Colonic mucosa (tissue), 4 donors: ENCODE data around the gene ROBO1. TPM values are rescaled to one million over a fixed set of nuclear protein-coding genes. Genes with fewer than 3 reads are reported as not detected.

Experiments used
- DNase-seq: peaks from one replicate; pipeline ENCODE4 v3.0.0-alpha.2; 2020
- H3K27ac ChIP-seq: fragments of 200-600 bp; one replicate; pipeline ENCODE4 v1.8.0; 2021
- H3K27me3 ChIP-seq: fragments of 200-600 bp; one replicate; pipeline ENCODE4 v1.8.0; 2021
- H3K36me3 ChIP-seq: fragments of 200-600 bp; one replicate; pipeline ENCODE4 v1.8.0; 2021
- H3K4me1 ChIP-seq: fragments of 200-600 bp; one replicate; pipeline ENCODE4 v1.8.0; 2021; ENCODE audit warnings: mild to moderate bottlenecking
- H3K4me3 ChIP-seq: fragments of 200-600 bp; one replicate; pipeline ENCODE4 v1.8.0; 2021
- H3K9ac ChIP-seq, 2 donors: one replicate each; pipeline ENCODE4 v1.7.0; 2013; ENCODE audit warnings: control low read depth in 2 of 2, low read depth in 2 of 2, low read length in 2 of 2
- H3K9me3 ChIP-seq: fragments of 200-600 bp; one replicate; pipeline ENCODE4 v1.8.0; 2021
- intact Hi-C: fragments of 100-400 bp; cut with DNase I; formaldehyde crosslinking; loops from one replicate; pipeline ENCODE4 v1.14.1; 2022
- total RNA-seq, 2 donors: library from RNA; stranded (reverse); fragmentation: NEBNext Ultra II Directional in 1 of 2; extraction: Animal tissue kit (Norgen Biotek cat#: 25700) in 1 of 2; gene quantifications; one replicate each; pipeline ENCODE4 v1.2.1, GENCODE V29; 2021
- TF ChIP-seq, protein P1 (sequence below): fragments of 200-600 bp; IDR thresholded peaks from one replicate; pipeline ENCODE4 v1.8.0; 2022; ENCODE audit warnings: antibody characterized with exemption, mild to moderate bottlenecking
- donor health status: healthy.
- donor health status: DM: no; HTN: no; CAD: no.
- donor health status: DM: no; HTN: no; CAD: no.

The ROBO1 gene
- total RNA-seq, 2 donors from 2014 or later, result 8.1 to 9.4 TPM

- DNase-seq, result no peak
- no peak overlapping the region for H3K9ac ChIP-seq
- no peaks in the 10 kb centered on the region for H3K4me1 ChIP-seq
- H3K27ac ChIP-seq, result no peak overlapping the region
- H3K4me3 ChIP-seq, result no peak overlapping the region
- H3K9me3 ChIP-seq, result no peaks in the 10 kb centered on the region
- TF ChIP-seq, protein P1, sequence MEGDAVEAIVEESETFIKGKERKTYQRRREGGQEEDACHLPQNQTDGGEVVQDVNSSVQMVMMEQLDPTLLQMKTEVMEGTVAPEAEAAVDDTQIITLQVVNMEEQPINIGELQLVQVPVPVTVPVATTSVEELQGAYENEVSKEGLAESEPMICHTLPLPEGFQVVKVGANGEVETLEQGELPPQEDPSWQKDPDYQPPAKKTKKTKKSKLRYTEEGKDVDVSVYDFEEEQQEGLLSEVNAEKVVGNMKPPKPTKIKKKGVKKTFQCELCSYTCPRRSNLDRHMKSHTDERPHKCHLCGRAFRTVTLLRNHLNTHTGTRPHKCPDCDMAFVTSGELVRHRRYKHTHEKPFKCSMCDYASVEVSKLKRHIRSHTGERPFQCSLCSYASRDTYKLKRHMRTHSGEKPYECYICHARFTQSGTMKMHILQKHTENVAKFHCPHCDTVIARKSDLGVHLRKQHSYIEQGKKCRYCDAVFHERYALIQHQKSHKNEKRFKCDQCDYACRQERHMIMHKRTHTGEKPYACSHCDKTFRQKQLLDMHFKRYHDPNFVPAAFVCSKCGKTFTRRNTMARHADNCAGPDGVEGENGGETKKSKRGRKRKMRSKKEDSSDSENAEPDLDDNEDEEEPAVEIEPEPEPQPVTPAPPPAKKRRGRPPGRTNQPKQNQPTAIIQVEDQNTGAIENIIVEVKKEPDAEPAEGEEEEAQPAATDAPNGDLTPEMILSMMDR, result no peak
- intact Hi-C loops, result no loop called here
- no peaks in the 10 kb centered on the region for H3K36me3 ChIP-seq
- H3K27me3 ChIP-seq, result no peaks in the 10 kb centered on the region
Observed at GRCh38 chr3:79005084-79005483, 762.7 kb downstream of the ROBO1 start.

- TF ChIP-seq, protein P1, result no peak
- H3K4me3 ChIP-seq, result no peak overlapping the region
Observed at GRCh38 chr3:79003994-79004393, 763.8 kb downstream of the ROBO1 start.

DNA sequence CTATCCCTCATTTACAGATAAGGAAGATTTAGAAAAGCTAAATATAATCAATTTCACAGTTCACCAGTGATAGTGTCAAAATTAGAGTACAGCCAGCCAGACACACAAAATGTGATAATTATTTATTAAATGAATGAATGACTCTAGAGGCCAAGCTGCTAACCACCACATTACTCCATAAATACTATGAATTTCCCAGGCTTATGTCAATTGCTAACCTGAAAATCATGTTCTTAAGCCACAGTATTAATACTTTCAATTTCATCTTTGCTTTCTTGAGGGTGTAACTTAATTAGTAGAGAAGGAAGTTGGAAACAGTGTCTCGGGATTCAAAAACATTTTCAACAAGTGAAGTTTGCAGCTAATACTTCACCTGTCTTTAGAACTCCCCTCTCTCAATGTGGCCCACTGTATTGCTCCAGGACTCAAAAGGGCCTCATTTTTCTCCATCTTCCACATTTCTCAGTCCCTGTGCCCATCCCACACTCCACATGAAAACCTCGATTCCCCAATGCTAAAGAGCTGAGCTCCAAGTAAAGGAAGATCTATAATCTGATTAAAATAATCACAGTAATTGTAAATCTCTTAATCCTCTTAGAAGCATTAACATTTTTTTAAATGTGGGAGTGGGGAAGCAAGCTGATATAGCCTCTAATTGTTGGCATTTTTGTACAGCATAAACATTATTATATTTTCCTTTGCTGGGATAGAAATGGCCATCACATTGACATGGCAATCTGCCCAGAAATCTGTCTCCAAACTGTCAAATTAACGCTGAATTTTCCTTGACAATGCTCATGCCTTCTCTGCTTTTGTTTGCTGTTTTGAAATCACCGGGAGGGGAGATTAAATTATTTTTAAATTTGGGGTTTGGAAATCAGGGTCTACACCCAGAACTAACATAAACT lies 765.1 kb downstream of the ROBO1 start:
- Histone ChIP-seq H3K4me3 (no peak overlapping the region), H3K27me3 (no peaks in the 10 kb centered on the region), H3K9me3 (no peaks in the 10 kb centered on the region), H3K9ac (no peak overlapping the region), H3K4me1 (no peaks in the 10 kb centered on the region), H3K36me3 (no peaks in the 10 kb centered on the region), H3K27ac (no peak overlapping the region)
- DNase-seq, result no peak
- intact Hi-C loops, result no loop called here
- TF ChIP-seq, protein P1, result no peak

More at GRCh38 chr3:79003994-79004393, 763.8 kb downstream of the ROBO1 start:
- no peak for DNase-seq
- Histone ChIP-seq H3K9me3 (no peaks in the 10 kb centered on the region), H3K36me3 (no peaks in the 10 kb centered on the region), H3K4me1 (no peaks in the 10 kb centered on the region), H3K9ac (no peak overlapping the region), H3K27ac (no peak overlapping the region), H3K27me3 (no peaks in the 10 kb centered on the region)
- intact Hi-C loops, result no loop called here

GRCh38 chr3:79001255-79001654 lies 766.5 kb downstream of the ROBO1 start:
- TF ChIP-seq, protein P1, result no peak
- intact Hi-C loops, result no loop called here
- H3K4me3 ChIP-seq, result no peak overlapping the region
- H3K36me3 ChIP-seq, result no peaks in the 10 kb centered on the region
- H3K27me3 ChIP-seq, result no peaks in the 10 kb centered on the region
- H3K4me1 ChIP-seq, result no peaks in the 10 kb centered on the region
- no peaks in the 10 kb centered on the region for H3K9me3 ChIP-seq
- no peak overlapping the region for H3K27ac ChIP-seq
- DNase-seq, result no peak
- H3K9ac ChIP-seq, result no peak overlapping the region

GRCh38 chr3:78999139-78999538 lies 768.7 kb downstream of the ROBO1 start:
- Histone ChIP-seq H3K4me1 (no peaks in the 10 kb centered on the region), H3K4me3 (no peak overlapping the region), H3K36me3 (no peaks in the 10 kb centered on the region), H3K9me3 (no peaks in the 10 kb centered on the region), H3K27ac (no peak overlapping the region), H3K9ac (no peak overlapping the region), H3K27me3 (no peaks in the 10 kb centered on the region)
- TF ChIP-seq, protein P1, result no peak
- intact Hi-C loops, result no loop called here
- no peak for DNase-seq
